K562 (cell line): ENCODE measurements around the gene UBE2H.

Experiments used
- CBX3 ChIP-seq, 2 experiments: IDR thresholded peaks; 1 replicate in 1 of 2; 2 replicates in 1 of 2; pipeline ENCODE4 v1.6.1; 2012; ENCODE audit warnings: inconsistent platforms in 2 of 2, low read length in 2 of 2, borderline replicate concordance in 1 of 2, control low read depth in 1 of 2
- ETV6 ChIP-seq, 3 experiments: fragments of 150-350 bp in 1 of 3; sonication (generic) in 1 of 3; formaldehyde crosslinking in 1 of 3; IDR thresholded peaks; 2 replicates each; pipeline versions ENCODE4 v1.6.1 to v1.8.0; 2014 to 2022; ENCODE audit warnings: borderline replicate concordance in 2 of 3, low read depth in 2 of 3, antibody characterized with exemption in 1 of 3, low read length in 1 of 3, mild to moderate bottlenecking in 1 of 3, missing genetic modification reagents in 1 of 3
- FOXP1 ChIP-seq: sonication (generic); formaldehyde crosslinking; IDR thresholded peaks from 2 replicates; pipeline ENCODE4 v1.8.0; 2022; ENCODE audit warnings: mild to moderate bottlenecking, missing genetic modification reagents
- HEY1 ChIP-seq: fragments of 250-450 bp; sonication (Bioruptor Pico); IDR thresholded peaks from 2 replicates; pipeline ENCODE4 v1.5.0; 2020; ENCODE audit warnings: mild to moderate bottlenecking, moderate library complexity, borderline replicate concordance
- JUN ChIP-seq, 2 experiments: sonication (generic) in 1 of 2; formaldehyde crosslinking in 1 of 2; IDR thresholded peaks; 2 replicates each; pipeline versions ENCODE4 v1.6.1 to v1.8.0; 2012 to 2022; ENCODE audit warnings: borderline replicate concordance in 2 of 2, mild to moderate bottlenecking in 2 of 2, improper control_type of control experiment in 1 of 2, low read depth in 1 of 2, low read length in 1 of 2, missing genetic modification reagents in 1 of 2
- MLX ChIP-seq, 2 experiments: fragments of 450-650 bp in 1 of 2; sonication (generic) in 1 of 2; formaldehyde crosslinking; conservative IDR thresholded peaks; 2 replicates each; pipeline versions ENCODE4 v1.4.0 to v1.8.1; 2020 to 2022; ENCODE audit warnings: mild to moderate bottlenecking in 1 of 2, missing genetic modification reagents in 1 of 2
- PHB2 ChIP-seq: fragments of 450-650 bp; IDR thresholded peaks from 2 replicates; pipeline ENCODE4 v1.6.1; 2017; ENCODE audit warnings: low read depth
- ZBTB12 ChIP-seq: fragments of 250-450 bp; sonication (Bioruptor Pico); IDR thresholded peaks from 2 replicates; pipeline ENCODE4 v1.4.0; 2020
- ZNF75A ChIP-seq: fragments of 450-650 bp; formaldehyde crosslinking; IDR thresholded peaks from 2 replicates; pipeline ENCODE4 v1.4.0; 2020; ENCODE audit warnings: mild to moderate bottlenecking
- TF ChIP-seq, protein P1 (sequence below), 3 experiments: IDR thresholded peaks in 2 of 3; conservative IDR thresholded peaks in 1 of 3; 2 replicates each; pipeline ENCODE4 v1.5.1; 2011 to 2012; ENCODE audit warnings: low read length in 3 of 3, mild to moderate bottlenecking in 3 of 3, control low read depth in 2 of 3, improper control_type of control experiment in 1 of 3, inconsistent platforms in 1 of 3, low read depth in 1 of 3, mixed read lengths in 1 of 3, moderate library complexity in 1 of 3; ENCODE audit not compliant: insufficient read depth in 2 of 3
- TF ChIP-seq, protein P2 (sequence below): sonication (generic); formaldehyde crosslinking; IDR thresholded peaks from 2 replicates; pipeline ENCODE4 v1.9.0; 2022; ENCODE audit warnings: mild to moderate bottlenecking, missing genetic modification reagents
- TF ChIP-seq, protein P3 (sequence below): sonication (generic); formaldehyde crosslinking; IDR thresholded peaks from 2 replicates; pipeline ENCODE4 v1.8.0; 2022; ENCODE audit warnings: mild to moderate bottlenecking, missing genetic modification reagents, borderline replicate concordance

- TF ChIP-seq MLX (CRISPR knock-in tag; conservative IDR thresholded peaks at IDR 0.05) (no peak), ETV6 (IDR thresholded peaks at IDR 0.05; ENCODE audit: borderline replicate concordance in 1 of 2, low read depth in 2 of 2, low read length in 1 of 2) (no peak), ETV6 (CRISPR knock-in tag; IDR thresholded peaks at IDR 0.05; ENCODE audit: borderline replicate concordance) (no peak), CBX3 (IDR thresholded peaks at IDR 0.05; ENCODE audit: borderline replicate concordance in 1 of 2, low read length in 2 of 2) (no peak), ZBTB12 (CRISPR knock-in tag) (no peak), HEY1 (CRISPR knock-in tag) (no peak), ZNF75A (no peak), PHB2 (no peak), FOXP1 (no peak), JUN (IDR thresholded peaks at IDR 0.05; ENCODE audit: borderline replicate concordance, low read depth, low read length) (no peak), JUN (CRISPR knock-in tag; IDR thresholded peaks at IDR 0.05; ENCODE audit: borderline replicate concordance) (no peak)
- TF ChIP-seq, protein P1, sequence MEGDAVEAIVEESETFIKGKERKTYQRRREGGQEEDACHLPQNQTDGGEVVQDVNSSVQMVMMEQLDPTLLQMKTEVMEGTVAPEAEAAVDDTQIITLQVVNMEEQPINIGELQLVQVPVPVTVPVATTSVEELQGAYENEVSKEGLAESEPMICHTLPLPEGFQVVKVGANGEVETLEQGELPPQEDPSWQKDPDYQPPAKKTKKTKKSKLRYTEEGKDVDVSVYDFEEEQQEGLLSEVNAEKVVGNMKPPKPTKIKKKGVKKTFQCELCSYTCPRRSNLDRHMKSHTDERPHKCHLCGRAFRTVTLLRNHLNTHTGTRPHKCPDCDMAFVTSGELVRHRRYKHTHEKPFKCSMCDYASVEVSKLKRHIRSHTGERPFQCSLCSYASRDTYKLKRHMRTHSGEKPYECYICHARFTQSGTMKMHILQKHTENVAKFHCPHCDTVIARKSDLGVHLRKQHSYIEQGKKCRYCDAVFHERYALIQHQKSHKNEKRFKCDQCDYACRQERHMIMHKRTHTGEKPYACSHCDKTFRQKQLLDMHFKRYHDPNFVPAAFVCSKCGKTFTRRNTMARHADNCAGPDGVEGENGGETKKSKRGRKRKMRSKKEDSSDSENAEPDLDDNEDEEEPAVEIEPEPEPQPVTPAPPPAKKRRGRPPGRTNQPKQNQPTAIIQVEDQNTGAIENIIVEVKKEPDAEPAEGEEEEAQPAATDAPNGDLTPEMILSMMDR (IDR thresholded peaks at IDR 0.05 in 2 of 3, conservative IDR thresholded peaks at IDR 0.05 in 1 of 3; ENCODE audit: insufficient read depth in 2 of 3, low read depth in 1 of 3, low read length in 3 of 3): no peak
- TF ChIP-seq, protein P2, sequence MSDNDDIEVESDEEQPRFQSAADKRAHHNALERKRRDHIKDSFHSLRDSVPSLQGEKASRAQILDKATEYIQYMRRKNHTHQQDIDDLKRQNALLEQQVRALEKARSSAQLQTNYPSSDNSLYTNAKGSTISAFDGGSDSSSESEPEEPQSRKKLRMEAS (CRISPR knock-in tag): no peak
- TF ChIP-seq, protein P3, sequence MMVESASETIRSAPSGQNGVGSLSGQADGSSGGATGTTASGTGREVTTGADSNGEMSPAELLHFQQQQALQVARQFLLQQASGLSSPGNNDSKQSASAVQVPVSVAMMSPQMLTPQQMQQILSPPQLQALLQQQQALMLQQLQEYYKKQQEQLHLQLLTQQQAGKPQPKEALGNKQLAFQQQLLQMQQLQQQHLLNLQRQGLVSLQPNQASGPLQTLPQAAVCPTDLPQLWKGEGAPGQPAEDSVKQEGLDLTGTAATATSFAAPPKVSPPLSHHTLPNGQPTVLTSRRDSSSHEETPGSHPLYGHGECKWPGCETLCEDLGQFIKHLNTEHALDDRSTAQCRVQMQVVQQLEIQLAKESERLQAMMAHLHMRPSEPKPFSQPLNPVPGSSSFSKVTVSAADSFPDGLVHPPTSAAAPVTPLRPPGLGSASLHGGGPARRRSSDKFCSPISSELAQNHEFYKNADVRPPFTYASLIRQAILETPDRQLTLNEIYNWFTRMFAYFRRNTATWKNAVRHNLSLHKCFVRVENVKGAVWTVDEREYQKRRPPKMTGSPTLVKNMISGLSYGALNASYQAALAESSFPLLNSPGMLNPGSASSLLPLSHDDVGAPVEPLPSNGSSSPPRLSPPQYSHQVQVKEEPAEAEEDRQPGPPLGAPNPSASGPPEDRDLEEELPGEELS (CRISPR knock-in tag): no peak
Observed at GRCh38 chr7:129946282-129946681, 6.5 kb downstream of the UBE2H start.
